GM11168 (cell line): ENCODE results near the gene CCSER1.

Experiments
- in situ Hi-C: fragments of 300-500 bp; cut with MboI; formaldehyde crosslinking; loops from one replicate; pipeline ENCODE4 v1.12.0; 2022; ENCODE audit warnings: low sequenced_read_pairs; ENCODE audit not compliant: unreplicated experiment

Gene CCSER1

DNA sequence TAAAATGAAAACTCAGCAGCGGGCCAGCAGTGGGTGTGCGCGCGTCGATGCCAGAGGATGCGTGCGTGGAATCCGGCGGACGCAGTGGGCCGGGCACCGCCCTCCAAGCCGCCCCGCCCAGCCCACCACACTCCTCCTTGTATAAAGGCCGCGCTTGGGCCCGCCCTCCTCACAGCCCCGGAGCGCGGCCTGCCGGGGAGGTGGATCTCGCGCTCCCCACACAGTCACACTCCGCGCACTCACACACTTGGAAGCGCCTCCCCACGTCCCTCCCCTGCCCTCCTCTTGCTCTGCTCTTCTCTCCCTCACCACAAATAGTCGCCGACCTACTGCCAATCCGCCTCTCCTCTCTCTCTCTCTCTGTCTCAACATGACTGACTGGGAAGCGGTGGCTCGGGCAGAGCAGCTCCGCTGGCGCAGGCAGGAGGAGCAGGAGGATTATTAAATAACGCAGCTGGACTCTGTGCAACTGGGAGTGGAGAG, at the start of gene CCSER1:
Gene CCSER1 (plus strand): TSS at position 172 of the 483 bp plus-strand sequence.
- in situ Hi-C loops: no loop called here

DNA sequence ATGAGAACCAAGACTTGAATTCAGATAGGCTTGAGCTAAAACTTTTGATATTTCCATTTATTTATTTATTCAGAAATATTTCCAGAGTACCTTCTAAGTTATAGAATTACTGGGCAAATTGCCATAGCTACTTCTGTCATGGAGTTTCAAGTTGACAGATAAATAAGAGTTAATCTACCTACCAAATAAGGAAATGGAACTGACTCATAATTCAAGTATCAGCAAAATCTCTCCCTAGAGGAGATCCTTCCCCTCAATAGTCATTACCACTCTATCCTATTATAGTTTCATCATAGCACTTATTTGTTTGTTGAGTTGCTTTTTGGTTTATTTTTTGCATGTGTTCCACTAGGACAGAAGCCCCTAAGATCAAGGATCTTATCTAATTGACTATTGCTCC, 48.8 kb upstream of the CCSER1 start:
- in situ Hi-C loops: no loop called here

DNA sequence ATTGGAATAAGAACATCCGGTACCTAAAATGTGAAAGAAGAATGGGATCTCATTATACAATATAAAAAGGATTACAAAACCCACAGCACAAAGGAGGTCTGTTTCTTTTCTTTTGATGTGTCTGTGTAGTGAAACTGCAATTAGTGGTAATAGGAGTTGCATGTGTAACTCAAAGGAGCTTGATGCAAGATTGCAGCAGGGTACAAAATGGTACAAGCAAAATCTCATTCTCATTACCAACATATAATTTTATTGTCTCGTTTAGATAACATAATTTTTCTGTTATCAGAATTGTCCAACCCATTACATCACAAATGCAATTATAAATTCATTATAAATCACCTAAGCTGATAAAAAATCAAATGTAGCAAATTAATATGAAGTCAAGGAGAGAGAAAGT, 47.1 kb upstream of the CCSER1 start:
- in situ Hi-C loops: no loop called here

DNA sequence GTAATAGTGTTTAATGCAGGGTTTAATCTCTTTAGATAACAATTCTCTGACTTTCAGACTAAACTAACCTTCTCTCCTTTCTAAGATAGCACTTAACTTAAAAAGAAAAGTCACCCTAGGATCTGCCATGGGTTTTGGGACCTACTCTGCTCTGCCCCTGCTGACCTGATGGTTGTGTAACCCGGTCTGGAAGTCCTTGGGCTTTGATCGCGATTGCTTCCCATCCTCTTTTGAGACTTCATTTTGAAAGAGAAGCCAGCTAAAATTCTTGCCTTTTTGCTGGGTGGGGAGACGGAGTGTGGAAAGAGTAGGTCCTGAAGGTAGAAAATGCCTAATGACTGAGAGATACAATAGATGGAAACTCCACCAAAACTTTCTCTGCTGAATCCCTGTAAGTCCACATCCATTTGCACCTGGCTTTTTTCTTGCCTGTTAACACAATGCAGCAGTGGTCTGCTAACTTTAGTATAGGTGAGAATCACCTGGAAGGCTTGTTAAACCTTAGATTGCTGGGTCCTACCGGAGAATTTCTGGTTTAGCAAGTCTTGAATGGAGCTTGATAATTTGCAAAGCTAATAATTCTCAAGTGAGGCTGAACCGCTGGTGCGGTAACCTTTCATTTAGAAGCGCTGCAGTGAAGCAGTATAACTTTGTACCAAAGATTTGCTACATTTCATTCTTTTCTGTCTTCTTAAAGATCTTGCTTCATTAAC, 45.6 kb upstream of the CCSER1 start:
- in situ Hi-C loops: no loop called here

DNA sequence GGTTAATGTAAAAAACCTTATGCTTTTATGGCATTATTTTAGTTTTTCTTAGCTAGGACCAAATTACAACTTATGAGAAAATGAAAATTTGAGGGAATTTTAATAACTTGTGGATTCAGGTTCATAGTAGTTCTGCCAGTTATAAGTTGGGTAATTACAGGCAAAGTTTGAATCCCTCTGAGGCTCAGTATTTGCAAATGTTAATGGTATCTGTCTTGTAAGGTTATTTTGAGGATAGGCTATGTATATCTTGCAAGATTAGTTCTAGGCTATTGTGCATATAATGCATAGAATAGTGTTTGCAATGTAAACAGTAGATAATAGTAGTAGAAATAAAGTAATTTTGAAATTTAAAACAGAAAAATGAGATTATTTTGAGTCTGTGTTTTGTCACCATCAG, 44.7 kb upstream of the CCSER1 start:
- in situ Hi-C loops: no loop called here

GRCh38 chr4:90084277-90084966, 42.8 kb upstream of the CCSER1 start:
- in situ Hi-C loops: no loop called here

- in situ Hi-C loops: no loop called here
These were observed 42.3 kb upstream of the CCSER1 start for GRCh38 chr4:90084967-90085295.

- in situ Hi-C loops: no loop called here
These were observed 33.7 kb upstream of the CCSER1 start for GRCh38 chr4:90093526-90093925.

DNA sequence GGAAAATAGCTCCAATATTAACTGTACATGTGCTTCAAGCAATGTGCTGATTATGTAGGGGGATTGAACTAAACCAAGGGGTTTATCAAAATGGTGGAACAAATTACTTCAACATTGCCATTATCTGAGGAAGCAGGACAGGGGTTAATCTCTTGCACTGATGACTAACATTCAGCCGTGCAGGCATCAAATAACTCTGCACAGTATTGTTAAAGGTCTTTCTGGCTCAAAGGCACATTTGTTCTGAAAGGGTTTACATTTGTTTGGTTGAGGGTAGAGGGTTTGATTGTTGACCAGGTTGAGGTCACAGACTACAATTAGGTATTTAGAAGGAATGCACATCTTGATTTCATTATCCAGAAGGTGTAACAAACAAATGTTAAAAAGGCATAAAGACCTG, 32.2 kb upstream of the CCSER1 start:
- in situ Hi-C loops: no loop called here

GRCh38 chr4:90099812-90100211, 27.4 kb upstream of the CCSER1 start:
- in situ Hi-C loops: loop anchor here (25.0 kb wide), 1 partner anchor 187 kb away; no protein-coding TSS in a partner anchor

- in situ Hi-C loops: loop anchor here (25.0 kb wide), 1 partner anchor 183 kb away; no protein-coding TSS in a partner anchor
These were observed 23.2 kb upstream of the CCSER1 start for GRCh38 chr4:90103991-90104390.

DNA sequence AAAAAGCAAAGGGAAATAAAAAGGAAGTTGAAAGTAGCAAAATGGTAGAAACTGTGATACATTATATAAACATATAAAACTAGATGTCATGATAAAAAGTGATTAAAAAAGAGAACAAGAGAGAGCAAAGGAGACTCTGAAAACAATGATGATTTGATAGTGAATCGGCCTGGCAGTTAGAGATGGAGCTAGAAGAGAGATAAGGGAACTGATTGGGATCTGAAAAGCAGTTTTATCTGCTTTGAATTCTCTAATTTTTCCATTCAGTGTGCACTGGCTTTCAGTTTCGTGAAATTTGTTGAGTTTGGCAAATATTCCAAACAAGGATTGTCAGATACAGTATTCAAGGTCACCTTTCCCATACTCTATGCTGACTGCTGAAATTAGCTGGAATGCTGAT, 21.9 kb upstream of the CCSER1 start:
- in situ Hi-C loops: loop anchor here (25.0 kb wide), 1 partner anchor 182 kb away; no protein-coding TSS in a partner anchor

DNA sequence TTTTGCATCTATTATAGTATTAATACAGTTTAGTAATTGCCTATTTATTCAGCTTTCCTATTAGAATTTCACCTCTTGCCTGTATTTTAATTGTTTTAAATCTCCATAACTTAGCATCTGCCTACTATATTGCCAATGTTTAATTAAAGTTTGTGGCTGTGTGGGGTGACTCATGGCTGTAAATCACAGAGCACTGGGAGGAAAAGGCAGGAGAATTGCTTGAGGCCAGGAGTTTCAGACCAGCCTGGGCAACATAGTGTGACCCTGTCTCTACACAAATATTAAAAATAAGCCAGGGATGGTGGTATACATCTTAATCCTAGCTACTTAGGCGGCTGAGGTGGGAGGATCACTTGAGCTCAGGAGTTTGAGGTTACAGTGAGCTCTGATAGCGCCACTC, 14.5 kb upstream of the CCSER1 start:
- in situ Hi-C loops: loop anchor here (25.0 kb wide), 1 partner anchor 175 kb away; no protein-coding TSS in a partner anchor

GRCh38 chr4:90113881-90114457, 13.2 kb upstream of the CCSER1 start:
- in situ Hi-C loops: loop anchor here (25.0 kb wide), 1 partner anchor 173 kb away; no protein-coding TSS in a partner anchor

GRCh38 chr4:90118527-90119195, 8.5 kb upstream of the CCSER1 start:
- in situ Hi-C loops: loop anchor here (25.0 kb wide), 1 partner anchor 169 kb away; no protein-coding TSS in a partner anchor

DNA sequence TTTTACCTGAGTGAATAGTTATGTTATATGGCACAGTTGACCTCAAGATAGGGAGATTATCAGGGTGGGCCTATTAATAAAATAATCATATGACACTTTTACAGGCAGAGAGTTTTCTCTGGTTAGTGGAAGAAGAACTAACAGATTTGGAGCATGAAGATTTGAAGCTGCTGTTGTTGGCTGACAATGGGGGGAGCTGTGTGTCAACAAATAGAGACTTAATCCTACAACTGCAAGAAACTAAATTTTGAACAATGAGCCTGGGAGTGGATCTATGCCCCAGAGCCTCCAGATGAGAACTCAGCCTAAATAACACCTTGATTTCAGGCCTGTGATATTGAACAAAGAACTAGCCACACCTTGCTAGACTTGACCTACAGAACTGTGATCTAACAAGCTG, 7.2 kb upstream of the CCSER1 start:
- in situ Hi-C loops: loop anchor here (25.0 kb wide), 1 partner anchor 167 kb away; no protein-coding TSS in a partner anchor

DNA sequence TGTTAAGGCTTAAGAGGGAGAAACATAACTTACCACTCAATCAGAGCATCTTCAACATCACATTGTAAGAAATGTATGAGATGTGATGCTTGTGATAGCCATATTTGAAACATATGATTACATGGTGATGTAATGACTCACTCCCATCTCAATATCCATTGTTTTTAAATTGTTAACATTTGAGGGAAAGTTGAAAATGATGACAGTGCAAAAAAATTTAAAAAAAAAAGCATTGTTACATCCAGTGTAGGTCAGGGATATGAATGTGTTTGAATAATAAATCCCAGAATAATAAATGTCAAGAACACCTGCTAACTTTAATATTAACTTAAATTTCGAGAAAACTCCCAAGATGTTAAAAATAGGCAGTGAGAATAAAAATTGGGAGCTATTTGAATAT, 6.4 kb upstream of the CCSER1 start:
- in situ Hi-C loops: loop anchor here (25.0 kb wide), 1 partner anchor 166 kb away; no protein-coding TSS in a partner anchor

DNA sequence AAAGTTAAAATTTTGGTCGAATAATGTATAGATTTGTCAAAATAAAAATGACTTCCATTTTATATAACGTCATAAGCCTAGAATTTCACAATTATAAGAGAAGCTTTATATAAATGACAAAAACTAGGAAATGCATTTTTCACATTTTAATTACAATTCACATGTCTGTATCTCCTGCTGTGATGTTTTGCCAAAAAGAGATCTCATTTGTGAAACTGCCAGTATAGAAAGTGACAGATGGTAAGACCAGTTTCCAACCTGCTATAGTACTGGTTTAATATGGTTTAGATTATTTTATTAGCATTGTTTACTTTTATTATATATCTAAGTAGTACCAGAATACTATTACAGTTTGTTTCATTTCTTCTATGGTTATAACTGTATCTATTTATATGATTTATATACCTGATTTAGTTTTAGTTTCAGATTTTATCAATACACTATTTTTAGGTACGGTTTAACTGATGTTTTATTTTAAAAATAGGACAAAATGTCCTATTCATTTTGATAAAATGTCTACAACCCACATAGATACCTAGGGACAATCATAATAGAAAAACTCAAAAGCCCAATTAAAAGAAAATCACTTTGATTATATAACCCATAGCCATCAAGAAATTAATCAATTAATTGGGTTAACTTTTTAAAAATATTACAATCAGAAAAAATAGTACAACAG, 5.4 kb upstream of the CCSER1 start:
- in situ Hi-C loops: loop anchor here (25.0 kb wide), 1 partner anchor 165 kb away; no protein-coding TSS in a partner anchor

DNA sequence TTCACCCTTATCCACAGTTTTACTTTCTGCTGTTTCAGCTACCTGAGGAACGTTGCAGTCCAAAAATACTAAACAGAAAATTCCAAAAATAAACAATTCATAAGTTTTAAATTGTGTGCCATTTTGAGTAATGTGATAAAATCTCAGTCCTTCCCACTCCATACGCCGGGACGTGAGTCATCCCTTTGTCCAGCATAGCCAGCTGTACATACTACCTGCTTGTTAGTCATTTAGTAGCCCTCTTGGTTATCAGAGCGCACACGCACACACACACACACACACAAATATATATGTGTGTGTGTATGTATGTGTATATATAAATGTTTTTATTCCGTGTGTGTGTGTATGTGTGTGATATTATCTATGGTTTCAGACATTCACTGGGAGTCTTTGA, 4.8 kb upstream of the CCSER1 start:
- in situ Hi-C loops: loop anchor here (25.0 kb wide), 1 partner anchor 165 kb away; no protein-coding TSS in a partner anchor

GRCh38 chr4:90124276-90124675, 2.9 kb upstream of the CCSER1 start:
- in situ Hi-C loops: loop anchor here (25.0 kb wide), 1 partner anchor 163 kb away; no protein-coding TSS in a partner anchor
